ENCODE data around the gene PNMA6E. TPM values are rescaled to one million over a fixed set of nuclear protein-coding genes. Genes with fewer than 3 reads are reported as not detected.

PNMA6E gene
- total and polyA plus RNA-seq, 2 of the 13 experiments (the other 11 are each of a cell fraction or from before 2014, with no cell fraction given) = not detected

GRCh38 chrX:153413731-153414130 lies 12.6 kb upstream of the PNMA6E start (continued):
- TF ChIP-seq ZBTB44 (CRISPR knock-in tag; IDR thresholded peaks at IDR 0.05) = no peak

GRCh38 chrX:153412746-153413720 lies 11.9 kb upstream of the PNMA6E start:
- Histone ChIP-seq H3K36me3 (replicated peaks in 1 of 2; ENCODE audit: control insufficient read depth in 1 of 2, insufficient read depth in 2 of 2, low read length in 2 of 2) (no peaks in the 10 kb centered on the region), H3K79me2 (ENCODE audit: insufficient read depth, low read length) (no peaks in the 10 kb centered on the region), H3K27ac (ENCODE audit: extremely low read length, insufficient read depth, low read length) (no peak overlapping the region), H2AFZ (ENCODE audit: low read length) (no peak overlapping the region), H3K9me3 (ENCODE audit: low read length) (no peaks in the 10 kb centered on the region), H4K20me1 (ENCODE audit: insufficient read depth, low read length) (no peaks in the 10 kb centered on the region), H3K27me3 (ENCODE audit: control insufficient read depth in 1 of 2, insufficient read depth in 2 of 2, low read length in 2 of 2) (peaks cover 2 to 8% of the 10 kb centered on the region in 2 experiments; a peak in 2 of 5 replicates), H3K9ac (ENCODE audit: insufficient read depth, low read depth, low read length) (no peak overlapping the region), H3K4me3 (replicated peaks in 1 of 3; ENCODE audit: insufficient read depth in 1 of 3, low read depth in 2 of 3, low read length in 3 of 3) (no peak overlapping the region), H3K4me1 (ENCODE audit: insufficient read depth, low read length) (peaks cover 42% of the 10 kb centered on the region), H3K4me2 (ENCODE audit: low read depth, low read length) (no peak overlapping the region)
- ATAC-seq = no peak
- no TSS peak for BruUV-seq (replicated peaks)
- ChIA-PET POLR2A (no interaction called here), CTCF (ENCODE audit: low intra/inter-chr PET ratio, low total read pairs) (no interaction called here)
- no peak for DNase-seq (ENCODE audit: low spot score)
- no peak for TF ChIP-seq ZNF589 (CRISPR knock-in tag; conservative IDR thresholded peaks at IDR 0.05)
- TF ChIP-seq TBX3 (IDR thresholded peaks at IDR 0.05; ENCODE audit: borderline replicate concordance) = no peak
- TF ChIP-seq CTCF (CRISPR knock-in tag; IDR thresholded peaks at IDR 0.05) = peak; percentile 38; the same call in 1 of the 2 replicates
- no peak for TF ChIP-seq LRRFIP1 (CRISPR knock-in tag; conservative IDR thresholded peaks at IDR 0.05)
- TF ChIP-seq STAG1 (CRISPR knock-in tag; IDR thresholded peaks at IDR 0.05) = peak; percentile 46
- TF ChIP-seq DNMT1 (CRISPR knock-in tag; IDR thresholded peaks at IDR 0.05) = no peak
- 27% methylated on average over 4 of the region's 23 CpGs for WGBS (ENCODE audit: low lambda C conversion rate)
- no peak for FAIRE-seq
- intact Hi-C loops (cut with micrococcal nuclease; ENCODE audit: unreplicated experiment) = no loop called here
- in situ Hi-C loops (cut with HindIII; ENCODE audit: extremely low pct_ligation_motif_present, low pct_unique_long_range_greater_than_20kb) = loop anchor here (10.0 kb wide), 1 partner anchor 378 kb away; no protein-coding TSS in a partner anchor

All from HepG2 (cell line).